GM18867 (cell line): ENCODE results near the gene INF2.

ENCODE experiments used
- ATAC-seq: cut with Tn5 transposase; IDR thresholded peaks from one replicate; pipeline ENCODE4 v1.9.1; 2021; ENCODE audit warnings: mild to moderate bottlenecking, moderate library complexity; ENCODE audit not compliant: unreplicated experiment

INF2 gene

GRCh38 chr14:104687601-104688504, 1.6 kb upstream of the INF2 start:
- no peak for ATAC-seq

GRCh38 chr14:104688505-104689108, 811 bp upstream of the INF2 start:
- ATAC-seq: no peak

GRCh38 chr14:104689881-104690711, 678 bp downstream of the INF2 start:
- peak; percentile 12 for ATAC-seq

GRCh38 chr14:104690861-104691455, 1.5 kb downstream of the INF2 start:
- no peak for ATAC-seq

DNA sequence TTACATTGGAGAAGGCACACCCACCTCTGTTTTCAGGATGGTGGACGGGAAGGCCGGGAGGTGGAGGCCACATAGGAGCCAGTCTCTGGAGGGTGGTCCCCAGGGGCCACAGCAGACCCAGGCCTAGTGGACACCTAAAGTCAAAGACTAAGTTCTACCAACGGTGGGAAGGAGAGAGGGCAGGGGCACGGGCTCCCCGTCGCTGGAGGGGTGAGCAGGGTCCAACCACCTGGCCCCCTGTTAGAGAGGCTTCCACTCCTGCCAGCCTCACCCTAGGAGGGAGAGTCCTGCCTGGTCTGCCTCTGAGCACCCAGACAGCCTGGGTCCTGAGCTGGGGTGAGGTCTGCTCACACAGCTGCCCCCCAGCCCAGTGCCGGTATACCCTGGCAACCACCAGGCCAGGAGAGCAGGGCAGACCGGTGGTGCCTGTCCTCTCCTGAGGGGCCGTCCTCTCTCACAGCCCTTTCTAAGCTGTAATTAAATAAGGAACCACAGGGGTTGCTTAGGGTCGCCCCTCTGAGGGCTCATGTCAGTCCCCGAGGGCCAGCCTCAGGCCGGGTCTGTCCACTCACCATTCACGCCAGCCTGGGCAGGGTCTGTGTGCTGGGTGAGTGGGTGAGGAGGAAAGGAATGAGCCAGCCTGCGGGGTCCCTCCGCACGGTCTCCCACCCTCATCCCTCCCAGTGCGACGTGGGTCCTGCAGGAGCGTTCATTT, 2.3 kb downstream of the INF2 start:
- no peak for ATAC-seq

DNA sequence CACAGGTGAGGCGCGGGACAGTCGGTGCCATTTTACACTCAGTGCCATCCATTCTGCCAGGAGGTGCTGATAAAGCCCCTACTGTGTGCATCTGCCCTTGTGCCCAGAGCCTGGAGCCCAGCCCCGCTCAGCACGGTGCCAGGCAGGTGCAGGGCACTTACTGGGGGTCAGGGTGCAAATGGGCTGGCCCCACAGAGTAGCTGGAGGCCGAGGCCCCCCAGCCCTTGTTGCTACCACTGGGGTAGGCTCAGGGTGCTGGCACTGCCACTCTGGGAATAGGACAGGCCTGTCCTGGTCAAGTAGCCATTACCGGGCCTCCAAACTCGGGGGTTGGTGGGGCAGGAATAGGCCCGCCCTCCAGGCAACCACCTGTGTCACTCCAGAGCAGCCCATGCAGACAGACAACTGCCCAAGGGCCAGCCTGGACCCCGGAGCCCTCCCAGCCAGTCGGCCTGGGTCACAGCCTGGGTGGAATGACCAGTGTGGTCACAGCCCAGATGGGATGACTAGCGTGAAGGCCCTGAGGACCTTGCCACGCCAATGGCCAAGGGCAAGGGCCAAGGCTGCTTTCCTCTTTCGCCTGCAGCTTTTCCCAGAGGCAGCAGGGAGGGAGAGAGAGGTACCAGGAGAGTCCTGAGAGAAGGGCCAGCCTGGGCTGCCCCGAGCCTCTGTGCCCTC, 3.0 kb downstream of the INF2 start:
- no peak for ATAC-seq

DNA sequence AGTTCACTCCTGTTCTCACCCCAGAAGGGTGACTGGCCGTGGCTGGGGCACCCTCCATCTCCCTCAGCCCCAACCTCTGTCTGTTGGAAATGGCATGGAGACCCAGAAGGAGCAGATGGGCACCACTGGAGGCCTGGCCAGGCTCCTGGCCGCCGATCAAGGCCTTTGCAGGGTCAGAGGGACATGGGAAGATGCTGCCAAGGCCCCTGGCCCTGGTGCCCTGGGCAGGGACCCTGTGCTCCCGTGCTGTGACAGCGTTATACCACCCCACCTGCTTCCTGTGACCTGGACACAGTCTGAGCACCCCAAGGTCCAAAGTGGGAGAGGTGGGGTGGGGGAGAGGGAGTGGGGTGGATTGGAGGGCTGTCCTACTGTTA, 3.5 kb downstream of the INF2 start:
- ATAC-seq: no peak

GRCh38 chr14:104693482-104694431, 4.3 kb downstream of the INF2 start:
- no peak for ATAC-seq

GRCh38 chr14:104694475-104694950, 5.1 kb downstream of the INF2 start:
- no peak for ATAC-seq

- ATAC-seq: no peak
These were observed 5.7 kb downstream of the INF2 start for GRCh38 chr14:104694991-104695659.

DNA sequence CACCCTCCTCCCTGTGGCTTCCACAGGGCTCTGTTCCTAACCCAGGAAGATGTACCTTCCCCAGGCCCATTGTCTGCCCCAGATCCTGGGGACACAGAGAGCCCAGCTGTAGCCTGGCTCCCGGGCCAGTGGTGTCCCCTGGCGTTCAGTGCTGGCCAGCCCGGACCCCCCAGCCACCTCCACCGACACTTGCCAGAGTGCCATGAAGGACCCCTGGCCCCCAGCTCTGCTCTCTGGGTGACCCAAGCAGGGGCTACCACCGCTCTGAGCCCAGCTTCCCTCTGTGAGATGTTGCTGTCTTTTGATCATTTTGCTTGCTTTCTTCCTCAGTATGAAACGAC, 6.2 kb downstream of the INF2 start:
- no peak for ATAC-seq

DNA sequence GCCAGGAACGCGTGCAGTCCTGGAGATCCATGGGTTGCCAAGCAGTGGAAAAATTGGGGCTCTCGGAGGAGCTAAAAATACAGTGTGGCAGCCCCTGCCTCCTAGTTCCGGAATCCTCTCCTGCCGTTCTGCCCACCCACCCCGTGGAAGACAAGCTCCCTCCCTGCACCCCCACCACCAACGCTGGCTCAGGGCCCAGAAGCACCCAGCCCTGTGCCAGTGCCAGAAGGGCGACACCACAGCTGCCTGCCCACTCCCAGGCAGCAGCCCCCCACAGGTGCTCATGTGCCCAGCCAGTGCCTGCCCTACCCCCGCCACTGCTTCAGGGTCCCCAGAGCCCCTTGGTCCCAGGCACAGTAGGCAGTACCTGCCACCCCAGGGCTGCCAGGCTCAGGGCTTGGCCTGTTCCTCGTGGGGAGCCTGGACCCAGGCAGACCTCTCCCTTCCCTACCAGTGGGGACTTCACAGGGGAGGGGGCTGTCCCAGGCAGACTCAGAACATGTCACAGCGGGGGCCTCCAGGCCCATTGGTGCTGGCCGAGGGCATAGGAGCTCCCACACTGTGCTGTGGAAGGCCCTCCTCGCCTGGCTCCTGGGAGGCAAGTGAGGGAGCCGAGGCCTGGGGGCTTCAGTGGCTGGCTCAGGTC, 7.4 kb downstream of the INF2 start:
- no peak for ATAC-seq

- no peak for ATAC-seq
These were observed 7.9 kb downstream of the INF2 start for GRCh38 chr14:104697317-104697703.

- ATAC-seq: no peak
These were observed 8.6 kb downstream of the INF2 start for GRCh38 chr14:104697892-104698583.

GRCh38 chr14:104698688-104699425, 9.4 kb downstream of the INF2 start:
- no peak for ATAC-seq

DNA sequence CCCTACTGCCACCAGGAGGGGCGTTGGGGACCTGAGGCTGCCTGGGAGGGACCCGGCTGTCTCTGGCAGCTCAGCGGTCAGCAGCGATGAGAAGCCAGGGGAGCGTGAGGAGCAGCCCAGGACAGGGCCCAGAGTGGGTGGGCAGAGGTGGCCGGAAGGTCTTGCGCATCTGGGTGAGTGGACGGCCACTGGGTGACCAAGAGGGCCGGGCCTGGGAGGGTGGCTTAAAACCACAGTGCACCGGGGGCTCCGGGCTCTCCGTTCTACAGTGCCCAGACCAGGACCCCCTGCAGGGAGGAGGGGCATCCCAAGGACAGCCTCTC, 10.0 kb downstream of the INF2 start:
- no peak for ATAC-seq

- no peak for ATAC-seq
These were observed 10.8 kb downstream of the INF2 start for GRCh38 chr14:104700225-104700651.
